ENCODE data around the gene SEMA3C. TPM values are rescaled to one million over a fixed set of nuclear protein-coding genes. Genes with fewer than 3 reads are reported as not detected.

The SEMA3C gene
- polyA plus RNA-seq, 1 donor, result 70.6 TPM

DNA sequence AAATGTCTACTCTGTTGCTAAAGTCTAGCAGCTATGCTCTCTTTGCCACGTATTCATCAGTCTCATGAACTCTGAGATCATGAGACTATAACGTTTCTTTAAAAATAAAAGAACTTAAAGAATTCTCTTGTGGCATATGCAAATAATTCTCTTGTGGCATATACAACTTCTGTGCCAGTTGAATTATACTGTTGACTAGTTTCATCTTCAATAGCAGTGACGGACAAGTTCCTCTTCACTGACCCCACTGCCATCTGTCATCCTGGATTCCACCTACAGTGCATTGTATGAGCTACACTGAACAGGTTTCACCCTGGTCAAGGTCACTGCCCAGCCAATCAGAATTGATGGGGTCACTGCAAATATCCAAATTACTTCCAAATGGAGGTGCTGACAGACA is 192.2 kb downstream of the SEMA3C start:
- Histone ChIP-seq H3K9me3 (ENCODE audit: control insufficient read depth, low read depth, low read length) (no peaks in the 10 kb centered on the region), H3K36me3 (ENCODE audit: control insufficient read depth, insufficient read depth, low read length) (no peaks in the 10 kb centered on the region), H3K27me3 (ENCODE audit: control insufficient read depth, insufficient read depth, low read length) (no peaks in the 10 kb centered on the region), H3K27ac (ENCODE audit: low read length) (no peak overlapping the region), H3K4me1 (ENCODE audit: control insufficient read depth, insufficient read depth, low read length) (peaks cover 15% of the 10 kb centered on the region), H3K4me3 (ENCODE audit: low read length) (no peak overlapping the region)
- 100% methylated on average over 2 of the region's 3 CpGs for WGBS (ENCODE audit: insufficient coverage, low lambda C conversion rate)
- no peak for DNase-seq

GRCh38 chr7:80725181-80725611 is 193.7 kb downstream of the SEMA3C start:
- Histone ChIP-seq H3K27ac (ENCODE audit: low read length) (no peak overlapping the region), H3K36me3 (ENCODE audit: control insufficient read depth, insufficient read depth, low read length) (no peaks in the 10 kb centered on the region), H3K4me1 (ENCODE audit: control insufficient read depth, insufficient read depth, low read length) (peaks cover 20% of the 10 kb centered on the region), H3K9me3 (ENCODE audit: control insufficient read depth, low read depth, low read length) (no peaks in the 10 kb centered on the region), H3K4me3 (ENCODE audit: low read length) (no peak overlapping the region), H3K27me3 (ENCODE audit: control insufficient read depth, insufficient read depth, low read length) (no peaks in the 10 kb centered on the region)
- WGBS (ENCODE audit: insufficient coverage, low lambda C conversion rate), result 78% methylated on average over 1 of the region's 4 CpGs
- no peak for DNase-seq

DNA sequence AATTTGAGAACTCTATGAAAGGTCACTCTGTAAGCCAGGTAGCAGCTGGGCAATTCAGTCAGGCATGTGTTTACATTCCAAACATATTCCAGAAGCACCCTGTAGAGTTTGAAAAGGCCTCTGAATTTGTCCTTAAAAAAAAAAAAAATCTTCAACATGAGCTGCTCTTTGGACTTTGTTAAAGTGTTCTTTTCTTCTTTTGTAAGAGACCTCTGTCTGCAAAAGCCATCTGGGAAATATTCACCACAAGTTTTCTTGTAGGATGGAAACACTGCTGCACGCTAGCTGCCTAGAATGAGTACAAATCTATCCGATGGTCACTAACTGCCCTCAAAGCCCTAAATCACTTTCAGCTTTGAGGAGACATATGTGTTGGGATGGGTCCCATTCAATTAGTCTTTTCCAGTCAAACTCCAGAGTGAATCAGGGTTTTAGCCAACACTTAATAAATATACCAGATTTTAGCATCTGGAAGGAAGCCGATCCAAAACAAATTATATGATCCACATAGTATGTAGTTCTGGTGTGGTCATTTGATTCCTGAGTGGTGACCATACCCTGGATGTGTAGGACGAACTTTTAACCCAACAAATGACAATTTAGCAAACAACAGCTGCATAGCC is 194.5 kb downstream of the SEMA3C start:
- whole genome bisulfite sequencing (ENCODE audit: insufficient coverage, low lambda C conversion rate), result no CpG with 5 or more reads among the region's 4 CpGs
- Histone ChIP-seq H3K4me1 (ENCODE audit: control insufficient read depth, insufficient read depth, low read length) (peaks cover 20% of the 10 kb centered on the region), H3K27ac (ENCODE audit: low read length) (peak overlapping the region; percentile 6), H3K27me3 (ENCODE audit: control insufficient read depth, insufficient read depth, low read length) (no peaks in the 10 kb centered on the region), H3K4me3 (ENCODE audit: low read length) (no peak overlapping the region), H3K36me3 (ENCODE audit: control insufficient read depth, insufficient read depth, low read length) (no peaks in the 10 kb centered on the region), H3K9me3 (ENCODE audit: control insufficient read depth, low read depth, low read length) (no peaks in the 10 kb centered on the region)
- DNase-seq, result peak; percentile 15 to 51

- peak overlapping the region; percentile 43 for H3K27ac ChIP-seq (ENCODE audit: low read length)
- WGBS (ENCODE audit: insufficient coverage, low lambda C conversion rate), result no CpG with 5 or more reads among the region's 3 CpGs
- peak; percentile 82 to 90 for DNase-seq
Measured at GRCh38 chr7:80722616-80723195, 196.1 kb downstream of the SEMA3C start.

GRCh38 chr7:80721883-80722615 is 196.8 kb downstream of the SEMA3C start:
- peaks cover 20% of the 10 kb centered on the region for H3K4me1 ChIP-seq (ENCODE audit: control insufficient read depth, insufficient read depth, low read length)
- H3K27me3 ChIP-seq (ENCODE audit: control insufficient read depth, insufficient read depth, low read length), result no peaks in the 10 kb centered on the region
- no peak overlapping the region for H3K4me3 ChIP-seq (ENCODE audit: low read length)
- WGBS (ENCODE audit: insufficient coverage, low lambda C conversion rate), result 0% methylated on average over 1 of the region's 3 CpGs
- DNase-seq, result peak; percentile 35 to 60
- no peaks in the 10 kb centered on the region for H3K9me3 ChIP-seq (ENCODE audit: control insufficient read depth, low read depth, low read length)
- H3K36me3 ChIP-seq (ENCODE audit: control insufficient read depth, insufficient read depth, low read length), result no peaks in the 10 kb centered on the region
- H3K27ac ChIP-seq (ENCODE audit: low read length), result peak overlapping the region; percentile 56

More at GRCh38 chr7:80722616-80723195, 196.1 kb downstream of the SEMA3C start:
- Histone ChIP-seq H3K9me3 (ENCODE audit: control insufficient read depth, low read depth, low read length) (no peaks in the 10 kb centered on the region), H3K4me3 (ENCODE audit: low read length) (no peak overlapping the region), H3K27me3 (ENCODE audit: control insufficient read depth, insufficient read depth, low read length) (no peaks in the 10 kb centered on the region), H3K4me1 (ENCODE audit: control insufficient read depth, insufficient read depth, low read length) (peaks cover 20% of the 10 kb centered on the region), H3K36me3 (ENCODE audit: control insufficient read depth, insufficient read depth, low read length) (no peaks in the 10 kb centered on the region)

- H3K27ac ChIP-seq (ENCODE audit: low read length), result no peak overlapping the region
- no peaks in the 10 kb centered on the region for H3K36me3 ChIP-seq (ENCODE audit: control insufficient read depth, insufficient read depth, low read length)
- no peak for DNase-seq
- WGBS (ENCODE audit: insufficient coverage, low lambda C conversion rate), result no CpG with 5 or more reads among the region's 3 CpGs
- no peaks in the 10 kb centered on the region for H3K9me3 ChIP-seq (ENCODE audit: control insufficient read depth, low read depth, low read length)
- H3K4me3 ChIP-seq (ENCODE audit: low read length), result no peak overlapping the region
- H3K4me1 ChIP-seq (ENCODE audit: control insufficient read depth, insufficient read depth, low read length), result peaks cover 20% of the 10 kb centered on the region
- H3K27me3 ChIP-seq (ENCODE audit: control insufficient read depth, insufficient read depth, low read length), result no peaks in the 10 kb centered on the region
Measured at GRCh38 chr7:80720146-80720545, 198.7 kb downstream of the SEMA3C start.

GRCh38 chr7:80719261-80719660 is 199.6 kb downstream of the SEMA3C start:
- H3K4me1 ChIP-seq (ENCODE audit: control insufficient read depth, insufficient read depth, low read length), result peaks cover 12% of the 10 kb centered on the region
- H3K27me3 ChIP-seq (ENCODE audit: control insufficient read depth, insufficient read depth, low read length), result no peaks in the 10 kb centered on the region
- WGBS (ENCODE audit: insufficient coverage, low lambda C conversion rate), result no CpG with 5 or more reads among the region's 3 CpGs
- H3K9me3 ChIP-seq (ENCODE audit: control insufficient read depth, low read depth, low read length), result no peaks in the 10 kb centered on the region
- no peak overlapping the region for H3K27ac ChIP-seq (ENCODE audit: low read length)
- DNase-seq, result no peak
- H3K36me3 ChIP-seq (ENCODE audit: control insufficient read depth, insufficient read depth, low read length), result no peaks in the 10 kb centered on the region
- no peak overlapping the region for H3K4me3 ChIP-seq (ENCODE audit: low read length)

GRCh38 chr7:80711531-80711930 is 207.3 kb downstream of the SEMA3C start:
- DNase-seq, result no peak
- H3K36me3 ChIP-seq (ENCODE audit: control insufficient read depth, insufficient read depth, low read length), result no peaks in the 10 kb centered on the region
- whole genome bisulfite sequencing (ENCODE audit: insufficient coverage, low lambda C conversion rate), result no CpG with 5 or more reads among the region's 2 CpGs

GRCh38 chr7:80708123-80708522 is 210.7 kb downstream of the SEMA3C start:
- H3K4me1 ChIP-seq (ENCODE audit: control insufficient read depth, insufficient read depth, low read length), result no peaks in the 10 kb centered on the region
- no peak overlapping the region for H3K27ac ChIP-seq (ENCODE audit: low read length)
- H3K4me3 ChIP-seq (ENCODE audit: low read length), result no peak overlapping the region
- no peak for DNase-seq
- WGBS (ENCODE audit: insufficient coverage, low lambda C conversion rate), result 100% methylated on average over 1 of the region's 2 CpGs
- no peaks in the 10 kb centered on the region for H3K27me3 ChIP-seq (ENCODE audit: control insufficient read depth, insufficient read depth, low read length)
- no peaks in the 10 kb centered on the region for H3K9me3 ChIP-seq (ENCODE audit: control insufficient read depth, low read depth, low read length)
- H3K36me3 ChIP-seq (ENCODE audit: control insufficient read depth, insufficient read depth, low read length), result no peaks in the 10 kb centered on the region

More at GRCh38 chr7:80711531-80711930, 207.3 kb downstream of the SEMA3C start:
- H3K27ac ChIP-seq (ENCODE audit: low read length), result no peak overlapping the region
- no peaks in the 10 kb centered on the region for H3K27me3 ChIP-seq (ENCODE audit: control insufficient read depth, insufficient read depth, low read length)
- H3K4me1 ChIP-seq (ENCODE audit: control insufficient read depth, insufficient read depth, low read length), result no peaks in the 10 kb centered on the region
- H3K9me3 ChIP-seq (ENCODE audit: control insufficient read depth, low read depth, low read length), result no peaks in the 10 kb centered on the region
- no peak overlapping the region for H3K4me3 ChIP-seq (ENCODE audit: low read length)

- no peak overlapping the region for H3K27ac ChIP-seq (ENCODE audit: low read length)
- no peaks in the 10 kb centered on the region for H3K9me3 ChIP-seq (ENCODE audit: control insufficient read depth, low read depth, low read length)
- H3K36me3 ChIP-seq (ENCODE audit: control insufficient read depth, insufficient read depth, low read length), result no peaks in the 10 kb centered on the region
- no peaks in the 10 kb centered on the region for H3K4me1 ChIP-seq (ENCODE audit: control insufficient read depth, insufficient read depth, low read length)
- no peak for DNase-seq
- H3K4me3 ChIP-seq (ENCODE audit: low read length), result no peak overlapping the region
- no peaks in the 10 kb centered on the region for H3K27me3 ChIP-seq (ENCODE audit: control insufficient read depth, insufficient read depth, low read length)
- WGBS (ENCODE audit: insufficient coverage, low lambda C conversion rate), result 100% methylated on average over 1 of the region's 1 CpG
Measured at GRCh38 chr7:80707318-80707717, 211.5 kb downstream of the SEMA3C start.
